SK-N-SH (cell line): Measurements from ENCODE around the gene AMZ1. TPM values are rescaled to one million over a fixed set of nuclear protein-coding genes. Genes with fewer than 3 reads are reported as not detected.

Experiments used
- CTCF ChIA-PET: fragments of 300-600, 350-600 bp; formaldehyde crosslinking; extraction: SDS; loops from one replicate; lab custom pipeline; 2021; lab: Yijun Ruan, JAX
- POLR2A ChIA-PET: fragments of 350-600 bp; sonication (Branson Sonifier 250); formaldehyde crosslinking; extraction: SDS; loops from one replicate; lab custom pipeline; 2020; ENCODE audit warnings: antibody characterized with exemption, inconsistent platforms; lab: Yijun Ruan, JAX
- DNase-seq: peaks from one replicate; pipeline ENCODE4 v3.0.0; 2012
- H2AFZ ChIP-seq: fragments of 200-600 bp; sonication (generic); 2 replicates; pipeline ENCODE4 v1.8.1; 2016; ENCODE audit warnings: antibody characterized with exemption, mild to moderate bottlenecking, low read depth
- H3F3A ChIP-seq: fragments of 200-600 bp; sonication (generic); replicated peaks from 2 replicates; pipeline ENCODE3; 2016; ENCODE audit warnings: antibody characterized with exemption, mild to moderate bottlenecking; ENCODE audit not compliant: insufficient read depth
- H3K27ac ChIP-seq, 2 experiments: fragments of 200-500 bp in 1 of 2; fragments of 200-600 bp in 1 of 2; sonication (Bioruptor generic) in 1 of 2; sonication (generic), shearing (Covaris generic) in 1 of 2; 2 replicates each; pipeline versions ENCODE4 v1.5.1 to v1.6.1; 2014 to 2016; ENCODE audit warnings: low read depth in 2 of 2, inconsistent platforms in 1 of 2, low read length in 1 of 2, mild to moderate bottlenecking in 1 of 2, mixed read lengths in 1 of 2
- H3K27me3 ChIP-seq: fragments of 200-600 bp; sonication (generic), shearing (Covaris generic); 2 replicates; pipeline ENCODE4 v1.6.1; 2016; ENCODE audit warnings: mixed run types; ENCODE audit not compliant: insufficient read depth
- H3K36me3 ChIP-seq, 2 experiments: fragments of 200-500 bp in 1 of 2; fragments of 200-600 bp in 1 of 2; sonication (Bioruptor generic) in 1 of 2; sonication (generic) in 1 of 2; replicated peaks in 1 of 2; 2 replicates each; pipeline versions ENCODE3 to v1.5.1; 2014 to 2016; ENCODE audit warnings: low read length in 1 of 2, mild to moderate bottlenecking in 1 of 2; ENCODE audit not compliant: insufficient read depth in 2 of 2, control insufficient read depth in 1 of 2
- H3K4me1 ChIP-seq, 2 experiments: fragments of 200-500 bp in 1 of 2; fragments of 200-600 bp in 1 of 2; sonication (Bioruptor generic) in 1 of 2; sonication (generic), shearing (Covaris generic) in 1 of 2; 2 replicates each; pipeline versions ENCODE4 v1.5.1 to v1.6.1; 2014 to 2016; ENCODE audit warnings: low read depth in 1 of 2, low read length in 1 of 2, mixed run types in 1 of 2; ENCODE audit not compliant: insufficient read depth in 2 of 2, control insufficient read depth in 1 of 2
- H3K4me2 ChIP-seq: fragments of 200-600 bp; sonication (generic), shearing (Covaris generic); 2 replicates; pipeline ENCODE4 v1.6.1; 2017; ENCODE audit warnings: mixed run types
- H3K4me3 ChIP-seq, 2 experiments: fragments of 200-500 bp in 1 of 2; fragments of 200-600 bp in 1 of 2; sonication (Bioruptor generic) in 1 of 2; sonication (generic), shearing (Covaris generic) in 1 of 2; 2 replicates each; pipeline versions ENCODE4 v1.5.1 to v1.8.1; 2014 to 2016; ENCODE audit warnings: low read depth in 2 of 2, inconsistent platforms in 1 of 2, low read length in 1 of 2, mild to moderate bottlenecking in 1 of 2, mixed read lengths in 1 of 2, moderate library complexity in 1 of 2
- H3K79me2 ChIP-seq: fragments of 200-600 bp; sonication (generic); 2 replicates; pipeline ENCODE4 v1.8.1; 2017; ENCODE audit warnings: mild to moderate bottlenecking; ENCODE audit not compliant: insufficient read depth
- H3K9ac ChIP-seq: fragments of 200-600 bp; sonication (generic); 2 replicates; pipeline ENCODE4 v1.6.1; 2017; ENCODE audit warnings: mixed run types
- H3K9me2 ChIP-seq: fragments of 200-600 bp; sonication (generic); 2 replicates; pipeline ENCODE4 v1.6.1; 2017; ENCODE audit warnings: mixed run types
- H3K9me3 ChIP-seq: fragments of 200-600 bp; sonication (generic); 2 replicates; pipeline ENCODE4 v1.6.1; 2017; ENCODE audit warnings: mixed run types, mild to moderate bottlenecking, moderate library complexity
- H4K20me1 ChIP-seq: fragments of 200-600 bp; sonication (generic); 2 replicates; pipeline ENCODE4 v1.6.1; 2017; ENCODE audit warnings: mild to moderate bottlenecking, mixed run types; ENCODE audit not compliant: insufficient read depth
- CTCF ChIP-seq: fragments of 200-600 bp; sonication (generic); IDR thresholded peaks from 2 replicates; pipeline ENCODE4 v1.6.1; 2017; ENCODE audit warnings: antibody characterized with exemption, mild to moderate bottlenecking, moderate library complexity
- ELF1 ChIP-seq: IDR thresholded peaks from 2 replicates; pipeline ENCODE4 v1.4.0; 2012
- EZH2phosphoT487 ChIP-seq: fragments of 200-600 bp; sonication (generic); IDR thresholded peaks from 2 replicates; pipeline ENCODE4 v1.6.1; 2017; ENCODE audit warnings: low read depth, mixed run types, mild to moderate bottlenecking, antibody characterized with exemption, moderate library complexity, borderline replicate concordance
- FOXJ3 ChIP-seq: sonication (generic); formaldehyde crosslinking; IDR thresholded peaks from 2 replicates; pipeline ENCODE4 v1.5.1; 2020; ENCODE audit warnings: mild to moderate bottlenecking, missing genetic modification reagents
- FOXM1 ChIP-seq: IDR thresholded peaks from 2 replicates; pipeline ENCODE4 v1.4.0; 2012; ENCODE audit warnings: low read depth, mild to moderate bottlenecking
- GABPA ChIP-seq: IDR thresholded peaks from 2 replicates; pipeline ENCODE4 v1.4.0; 2012; ENCODE audit warnings: low read depth, mild to moderate bottlenecking
- GATA2 ChIP-seq: sonication (generic); formaldehyde crosslinking; IDR thresholded peaks from 2 replicates; pipeline ENCODE4 v1.5.0; 2020; ENCODE audit warnings: mild to moderate bottlenecking, missing genetic modification reagents
- JUND ChIP-seq: IDR thresholded peaks from 2 replicates; pipeline ENCODE4 v1.4.0; 2012
- RAD21 ChIP-seq: IDR thresholded peaks from 2 replicates; pipeline ENCODE4 v1.6.1; 2012; ENCODE audit warnings: mild to moderate bottlenecking, low read length
- RCOR1 ChIP-seq: fragments of 150-350 bp; IDR thresholded peaks from 2 replicates; pipeline ENCODE4 v1.6.1; 2017; ENCODE audit warnings: antibody characterized with exemption, low read length
- RFX5 ChIP-seq: IDR thresholded peaks from 2 replicates; pipeline ENCODE4 v1.6.1; 2012; ENCODE audit warnings: mild to moderate bottlenecking, improper control_type of control experiment, low read length
- RXRA ChIP-seq: IDR thresholded peaks from 2 replicates; pipeline ENCODE4 v1.4.0; 2012; ENCODE audit warnings: low read depth, mild to moderate bottlenecking, borderline replicate concordance
- SIN3A ChIP-seq: IDR thresholded peaks from 2 replicates; pipeline ENCODE4 v1.6.1; 2012; ENCODE audit warnings: low read depth, mild to moderate bottlenecking, low read length, moderate library complexity, borderline replicate concordance
- SMC3 ChIP-seq: IDR thresholded peaks from 2 replicates; pipeline ENCODE4 v1.6.1; 2012; ENCODE audit warnings: low read depth, low read length, improper control_type of control experiment
- TAF1 ChIP-seq: IDR thresholded peaks from 2 replicates; pipeline ENCODE4 v1.6.1; 2012; ENCODE audit warnings: low read depth, mild to moderate bottlenecking, low read length, moderate library complexity, borderline replicate concordance
- YY1 ChIP-seq: IDR thresholded peaks from 2 replicates; pipeline ENCODE4 v1.4.0; 2012; ENCODE audit warnings: low read depth, mild to moderate bottlenecking
- ZBTB33 ChIP-seq: IDR thresholded peaks from 2 replicates; pipeline ENCODE4 v1.4.0; 2012; ENCODE audit warnings: low read depth, borderline replicate concordance
- WGBS: methylation state at CpG from one replicate; pipeline ENCODE4 v1.1.6; 2017; ENCODE audit warnings: low lambda C conversion rate; 5-methylcytosine and 5-hydroxymethylcytosine counted together
- polyA plus RNA-seq, 3 experiments: library from polyadenylated mRNA; depleted of rRNA; stranded (reverse); fragments of >200 nt; gene quantifications; 2 replicates each; pipeline ENCODE4 v1.2.3, GENCODE V29; 2012

The AMZ1 gene
- polyA plus RNA-seq, 1 of the 3 experiments (the other 2 are of a cell fraction): 0.15 TPM

GRCh38 chr7:2719007-2719406, 31.0 kb downstream of the AMZ1 start:
- TF ChIP-seq GABPA: no peak
- peak; percentile 66 for TF ChIP-seq CTCF
- TF ChIP-seq SMC3: peak; percentile 44
- TF ChIP-seq EZH2phosphoT487: no peak
- TF ChIP-seq JUND: no peak
- no peak for TF ChIP-seq GATA2
- TF ChIP-seq ELF1: no peak
- TF ChIP-seq RCOR1: no peak
- no peak for TF ChIP-seq RFX5
- TF ChIP-seq RXRA: no peak
- no peak for TF ChIP-seq YY1
- TF ChIP-seq FOXJ3: no peak
- peak; percentile 46 for TF ChIP-seq RAD21
- TF ChIP-seq TAF1: no peak
- TF ChIP-seq ZBTB33: no peak
- TF ChIP-seq, all 33 proteins: peak for 3
- H3K9me3 ChIP-seq: no peaks in the 10 kb centered on the region
- CTCF ChIA-PET: interaction anchor here (0.5 to 7.6 kb wide), 32 partner anchors 9 to 1483 kb away, joined by 3 to 94 read pairs (median 4); no protein-coding TSS in a partner anchor
- H3K9ac ChIP-seq: no peak overlapping the region
- no peak overlapping the region for H2AFZ ChIP-seq
- H3K4me2 ChIP-seq: no peak overlapping the region
- H4K20me1 ChIP-seq: no peaks in the 10 kb centered on the region
- no peak overlapping the region for H3K4me3 ChIP-seq
- WGBS: 79% methylated on average over 16 of the region's 16 CpGs
- no peaks in the 10 kb centered on the region for H3K27me3 ChIP-seq
- no peaks in the 10 kb centered on the region for H3F3A ChIP-seq
- no peaks in the 10 kb centered on the region for H3K9me2 ChIP-seq
- no peak overlapping the region for H3K27ac ChIP-seq
- H3K4me1 ChIP-seq: peaks cover 0 to 27% of the 10 kb centered on the region in 2 experiments; a peak in 1 of 4 replicates
- H3K79me2 ChIP-seq: no peaks in the 10 kb centered on the region
- H3K36me3 ChIP-seq: peaks cover 14 to 33% of the 10 kb centered on the region in 2 experiments
- POLR2A ChIA-PET: no interaction called here
- DNase-seq: peak; percentile 89

- Histone ChIP-seq H3K27ac (no peak overlapping the region), H3K4me2 (no peak overlapping the region), H3F3A (no peaks in the 10 kb centered on the region), H3K9me2 (no peaks in the 10 kb centered on the region), H4K20me1 (no peaks in the 10 kb centered on the region), H2AFZ (no peak overlapping the region), H3K9me3 (no peaks in the 10 kb centered on the region), H3K36me3 (peaks cover 14 to 33% of the 10 kb centered on the region in 2 experiments), H3K4me3 (no peak overlapping the region), H3K27me3 (no peaks in the 10 kb centered on the region), H3K9ac (no peak overlapping the region), H3K79me2 (no peaks in the 10 kb centered on the region), H3K4me1 (peaks cover 0 to 27% of the 10 kb centered on the region in 2 experiments; a peak in 1 of 4 replicates)
- no peak for DNase-seq
- TF ChIP-seq YY1: no peak
- no peak for TF ChIP-seq RCOR1
- no peak for TF ChIP-seq SIN3A
- TF ChIP-seq FOXM1: no peak
- ChIA-PET CTCF (interaction anchor here (1.4 to 7.6 kb wide), 6 partner anchors 10 to 31 kb away, joined by 6 to 94 read pairs (median 16); no protein-coding TSS in a partner anchor), POLR2A (no interaction called here)
- 94% methylated on average over 16 of the region's 16 CpGs for WGBS
Observed at GRCh38 chr7:2720024-2720423, 32.0 kb downstream of the AMZ1 start.
